ENCODE measurements around the gene PARK7. TPM values are rescaled to one million over a fixed set of nuclear protein-coding genes. Genes with fewer than 3 reads are reported as not detected.
"Not testable (repeated sequence)": the region's sequence is repeated elsewhere in the genome, so short reads cannot be mapped to it uniquely, and the experiment has no call there.

Gene PARK7
- total RNA-seq, 4 donors from 2014 or later = 40.4 to 103 (median 82.8) TPM

DNA sequence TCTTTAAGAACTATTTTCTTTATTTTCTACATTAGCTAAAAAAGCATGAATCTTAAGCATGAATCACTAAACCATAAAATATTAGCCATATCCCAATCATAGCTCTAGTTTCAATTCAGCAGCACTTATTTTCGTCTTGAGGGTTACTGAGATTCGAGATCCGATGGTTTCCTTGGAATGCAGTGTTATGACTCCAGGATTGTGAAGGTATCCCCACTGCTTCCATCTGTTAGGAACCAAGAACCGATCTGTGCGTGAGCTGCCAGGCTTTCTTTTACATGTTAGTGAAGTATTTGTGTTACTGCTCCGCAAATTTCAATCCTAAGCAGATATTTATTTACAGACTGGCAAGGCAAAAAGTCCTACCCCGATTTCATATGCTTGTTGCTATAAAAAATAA lies 39.7 kb upstream of the PARK7 start:
- H3K27ac ChIP-seq = no peak overlapping the region
- DNase-seq = no peak
- H3K4me3 ChIP-seq = no peak overlapping the region
- no peaks in the 10 kb centered on the region for H3K36me3 ChIP-seq
- peaks cover 3% of the 10 kb centered on the region for H3K27me3 ChIP-seq
- in situ Hi-C loops (cut with MboI; ENCODE audit: low pct_ligation_motif_present in 1 of 4, low pct_unique_long_range_greater_than_20kb in 1 of 4, low sequenced_read_pairs in 3 of 4) = loop anchor here in 1 of 4 donors (25.0 kb wide), 1 partner anchor 259 kb away; no protein-coding TSS in a partner anchor
- 89 to 92% methylated on average over 2 to 7 of the region's 7 CpGs for WGBS, 2 donors (ENCODE audit: low coverage in 1 of 2)
- TF ChIP-seq, protein P1, sequence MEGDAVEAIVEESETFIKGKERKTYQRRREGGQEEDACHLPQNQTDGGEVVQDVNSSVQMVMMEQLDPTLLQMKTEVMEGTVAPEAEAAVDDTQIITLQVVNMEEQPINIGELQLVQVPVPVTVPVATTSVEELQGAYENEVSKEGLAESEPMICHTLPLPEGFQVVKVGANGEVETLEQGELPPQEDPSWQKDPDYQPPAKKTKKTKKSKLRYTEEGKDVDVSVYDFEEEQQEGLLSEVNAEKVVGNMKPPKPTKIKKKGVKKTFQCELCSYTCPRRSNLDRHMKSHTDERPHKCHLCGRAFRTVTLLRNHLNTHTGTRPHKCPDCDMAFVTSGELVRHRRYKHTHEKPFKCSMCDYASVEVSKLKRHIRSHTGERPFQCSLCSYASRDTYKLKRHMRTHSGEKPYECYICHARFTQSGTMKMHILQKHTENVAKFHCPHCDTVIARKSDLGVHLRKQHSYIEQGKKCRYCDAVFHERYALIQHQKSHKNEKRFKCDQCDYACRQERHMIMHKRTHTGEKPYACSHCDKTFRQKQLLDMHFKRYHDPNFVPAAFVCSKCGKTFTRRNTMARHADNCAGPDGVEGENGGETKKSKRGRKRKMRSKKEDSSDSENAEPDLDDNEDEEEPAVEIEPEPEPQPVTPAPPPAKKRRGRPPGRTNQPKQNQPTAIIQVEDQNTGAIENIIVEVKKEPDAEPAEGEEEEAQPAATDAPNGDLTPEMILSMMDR (IDR thresholded peaks at IDR 0.05) = no peak
- TF ChIP-seq POLR2AphosphoS5 (IDR thresholded peaks at IDR 0.05) (no peak), EP300 (IDR thresholded peaks at IDR 0.05; ENCODE audit: low read depth) (no peak), POLR2A (IDR thresholded peaks at IDR 0.05) (no peak)
- no peaks in the 10 kb centered on the region for H3K4me1 ChIP-seq
- intact Hi-C loops (cut with DNase I; ENCODE audit: low total_unique reads) = no loop called here
- H3K9me3 ChIP-seq = no peaks in the 10 kb centered on the region

DNA sequence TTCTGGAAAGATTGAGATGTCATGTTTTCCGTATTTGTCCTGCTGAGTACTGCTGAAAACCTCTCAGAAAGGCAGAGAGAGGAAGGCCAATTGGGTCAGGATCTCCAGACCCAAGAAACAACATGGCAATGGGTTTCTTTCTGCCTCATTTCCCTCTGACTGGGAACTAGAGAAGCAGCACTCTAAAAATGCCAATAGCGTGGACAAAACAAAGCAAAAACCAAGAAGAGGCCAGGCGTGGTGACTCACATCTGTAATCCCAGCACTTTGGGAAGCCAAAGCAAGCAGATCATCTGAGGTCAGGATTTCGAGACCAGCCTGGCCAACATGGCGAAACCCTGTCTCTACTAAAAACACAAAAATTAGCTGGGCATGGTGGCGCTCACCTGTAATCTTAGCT lies 39.2 kb upstream of the PARK7 start:
- no peak for DNase-seq
- Histone ChIP-seq H3K9me3 (no peaks in the 10 kb centered on the region), H3K27me3 (peaks cover 5% of the 10 kb centered on the region), H3K36me3 (no peaks in the 10 kb centered on the region), H3K27ac (no peak overlapping the region), H3K4me1 (no peaks in the 10 kb centered on the region), H3K4me3 (no peak overlapping the region)
- 80 to 86% methylated on average over 2 to 6 of the region's 6 CpGs for WGBS, 2 donors (ENCODE audit: low coverage in 1 of 2)
- in situ Hi-C loops (cut with MboI; ENCODE audit: low pct_ligation_motif_present in 1 of 4, low pct_unique_long_range_greater_than_20kb in 1 of 4, low sequenced_read_pairs in 3 of 4) (loop anchor here in 1 of 4 donors (25.0 kb wide), 1 partner anchor 260 kb away; no protein-coding TSS in a partner anchor), intact Hi-C loops (cut with DNase I; ENCODE audit: low total_unique reads) (no loop called here)
- TF ChIP-seq, protein P1 (IDR thresholded peaks at IDR 0.05) = no peak
- TF ChIP-seq POLR2A (IDR thresholded peaks at IDR 0.05) (no peak), POLR2AphosphoS5 (IDR thresholded peaks at IDR 0.05) (no peak), EP300 (IDR thresholded peaks at IDR 0.05; ENCODE audit: low read depth) (no peak)

DNA sequence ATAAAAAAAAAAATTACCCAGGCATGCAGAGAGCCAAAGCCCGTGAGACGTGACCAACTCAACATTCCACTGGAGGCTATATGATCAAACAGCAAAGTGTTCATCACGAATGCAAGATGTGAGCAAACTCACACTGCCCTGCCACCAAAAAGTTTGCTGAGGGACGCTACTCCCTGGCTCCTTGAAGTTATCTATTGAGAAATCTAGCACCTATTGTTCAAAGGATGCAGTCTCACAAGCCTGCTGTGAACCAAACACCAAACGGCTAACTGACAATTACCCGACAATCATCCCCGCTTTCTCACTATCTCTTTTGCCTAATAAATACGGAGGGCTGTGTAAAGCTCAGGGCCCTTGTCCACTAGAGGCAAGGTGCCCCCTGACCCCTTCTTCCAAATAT lies 34.5 kb upstream of the PARK7 start:
- H3K4me1 ChIP-seq; H3K4me3 ChIP-seq; DNase-seq; H3K9me3 ChIP-seq; intact Hi-C loops (cut with DNase I; ENCODE audit: low total_unique reads); H3K36me3 ChIP-seq; H3K27ac ChIP-seq; in situ Hi-C loops (cut with MboI; ENCODE audit: low pct_ligation_motif_present in 1 of 4, low pct_unique_long_range_greater_than_20kb in 1 of 4, low sequenced_read_pairs in 3 of 4): not testable (repeated sequence)
- peaks cover 32% of the 10 kb centered on the region for H3K27me3 ChIP-seq
- WGBS, 2 donors (ENCODE audit: low coverage in 1 of 2) = 71 to 81% methylated on average over 3 to 8 of the region's 8 CpGs

DNA sequence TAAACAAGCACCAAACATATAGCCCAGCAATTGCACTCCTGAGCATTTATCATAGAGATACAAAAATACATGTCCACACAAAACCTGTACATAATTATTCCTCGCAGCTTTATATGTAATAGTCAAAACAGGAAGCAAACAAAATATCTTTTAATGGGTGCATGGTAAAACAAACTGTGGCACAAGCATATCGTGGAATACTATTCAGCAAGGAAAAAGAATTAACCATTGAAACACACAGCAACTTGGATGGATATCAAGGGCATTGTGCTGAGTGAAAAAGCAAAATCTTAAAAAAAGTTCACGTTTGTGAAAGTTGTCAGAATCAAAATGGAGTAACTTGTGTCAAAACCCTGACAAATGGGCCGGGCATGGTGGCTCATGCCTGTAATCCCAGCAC lies 33.3 kb upstream of the PARK7 start:
- Histone ChIP-seq H3K4me3 (no peak overlapping the region), H3K27ac (no peak overlapping the region), H3K36me3 (no peaks in the 10 kb centered on the region), H3K9me3 (no peaks in the 10 kb centered on the region), H3K4me1 (no peaks in the 10 kb centered on the region), H3K27me3 (peaks cover 38% of the 10 kb centered on the region)
- 78 to 91% methylated on average over 4 of the region's 4 CpGs for WGBS, 2 donors (ENCODE audit: low coverage in 1 of 2)
- no peak for DNase-seq
- in situ Hi-C loops (cut with MboI; ENCODE audit: low pct_ligation_motif_present in 1 of 4, low pct_unique_long_range_greater_than_20kb in 1 of 4, low sequenced_read_pairs in 3 of 4) = no loop called here
- no peak for TF ChIP-seq POLR2A (IDR thresholded peaks at IDR 0.05)
- TF ChIP-seq, protein P1 (IDR thresholded peaks at IDR 0.05) = no peak
- TF ChIP-seq EP300 (IDR thresholded peaks at IDR 0.05; ENCODE audit: low read depth) = no peak
- no peak for TF ChIP-seq POLR2AphosphoS5 (IDR thresholded peaks at IDR 0.05)
- intact Hi-C loops (cut with DNase I; ENCODE audit: low total_unique reads) = no loop called here

DNA sequence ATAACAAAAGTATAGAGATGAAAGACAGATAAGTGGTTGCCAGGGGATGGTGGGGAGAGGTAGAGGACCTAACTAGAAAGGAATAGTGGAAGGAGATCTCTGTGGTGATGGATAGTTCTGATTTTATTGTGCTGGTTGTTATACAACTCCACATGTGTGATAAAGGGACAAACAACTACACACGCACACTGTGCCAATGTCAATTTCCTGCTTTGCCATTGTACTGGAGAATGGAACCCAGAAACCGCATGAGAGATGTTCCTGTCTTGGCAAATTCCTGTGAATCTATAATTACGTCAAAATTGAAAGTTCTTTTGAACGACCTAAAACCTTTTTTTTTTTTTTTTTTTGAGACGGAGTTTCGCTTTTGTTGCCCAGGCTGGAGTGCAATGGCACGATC lies 31.9 kb upstream of the PARK7 start:
- 33 to 42% methylated on average over 4 to 7 of the region's 7 CpGs for WGBS, 2 donors (ENCODE audit: low coverage in 1 of 2)

More for the DNA sequence above, 31.9 kb upstream of the PARK7 start:
- intact Hi-C loops (cut with DNase I; ENCODE audit: low total_unique reads) = no loop called here
- no peak for TF ChIP-seq POLR2A (IDR thresholded peaks at IDR 0.05)
- TF ChIP-seq, protein P1 (IDR thresholded peaks at IDR 0.05) = no peak
- no peak for TF ChIP-seq EP300 (IDR thresholded peaks at IDR 0.05; ENCODE audit: low read depth)
- TF ChIP-seq POLR2AphosphoS5 (IDR thresholded peaks at IDR 0.05) = no peak
- Histone ChIP-seq H3K27me3 (peaks cover 52% of the 10 kb centered on the region), H3K36me3 (no peaks in the 10 kb centered on the region), H3K9me3 (no peaks in the 10 kb centered on the region), H3K4me3 (no peak overlapping the region), H3K27ac (no peak overlapping the region), H3K4me1 (no peaks in the 10 kb centered on the region)
- DNase-seq = no peak
- in situ Hi-C loops (cut with MboI; ENCODE audit: low pct_ligation_motif_present in 1 of 4, low pct_unique_long_range_greater_than_20kb in 1 of 4, low sequenced_read_pairs in 3 of 4) = no loop called here

Measured in transverse colon (tissue), 4 donors.